Activated gamma-delta T cell (primary cell): ENCODE data around the gene CUEDC2.

Experiments used
- DNase-seq: peaks from one replicate; lab custom pipeline; 2025; lab: John Stamatoyannopoulos, UW

The CUEDC2 gene

DNA sequence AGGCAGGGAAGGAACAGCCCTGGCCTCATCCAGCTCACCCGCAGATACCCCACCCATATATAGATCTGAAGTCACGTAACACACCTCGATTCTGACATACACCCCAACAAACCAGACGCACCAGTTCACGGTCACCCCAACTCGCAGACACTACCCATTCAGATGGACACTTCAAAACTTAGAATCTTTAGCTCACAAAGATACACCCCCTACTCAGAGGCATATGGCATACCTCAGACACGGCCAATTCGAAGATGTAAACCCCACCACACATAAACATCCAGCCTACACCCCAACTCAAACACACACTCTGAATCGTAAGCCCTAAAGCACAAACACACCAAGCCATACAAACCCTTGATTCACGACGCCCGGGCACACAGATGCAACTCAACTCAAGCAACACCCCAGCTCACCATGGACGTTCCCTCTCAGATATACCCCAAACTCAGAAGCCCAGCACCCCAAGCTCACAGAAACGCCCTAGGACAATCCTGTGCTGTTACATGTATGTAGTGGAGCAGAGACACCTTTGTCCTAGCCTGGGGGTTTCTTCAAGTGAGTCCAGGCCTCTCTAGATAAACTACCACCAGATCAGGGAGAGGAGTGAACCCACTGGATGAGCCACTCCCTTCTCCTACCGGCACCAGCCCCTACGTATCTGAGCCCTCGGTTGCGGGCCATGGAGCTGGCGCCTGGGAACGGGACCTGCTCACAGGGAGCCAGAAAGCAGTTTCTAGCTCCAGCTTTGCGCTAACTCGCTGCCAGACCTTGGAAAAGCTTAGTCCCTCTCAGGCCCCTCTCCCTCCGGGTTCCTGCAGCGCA lies 22.6 kb downstream of the CUEDC2 start:
- no peak for DNase-seq

DNA sequence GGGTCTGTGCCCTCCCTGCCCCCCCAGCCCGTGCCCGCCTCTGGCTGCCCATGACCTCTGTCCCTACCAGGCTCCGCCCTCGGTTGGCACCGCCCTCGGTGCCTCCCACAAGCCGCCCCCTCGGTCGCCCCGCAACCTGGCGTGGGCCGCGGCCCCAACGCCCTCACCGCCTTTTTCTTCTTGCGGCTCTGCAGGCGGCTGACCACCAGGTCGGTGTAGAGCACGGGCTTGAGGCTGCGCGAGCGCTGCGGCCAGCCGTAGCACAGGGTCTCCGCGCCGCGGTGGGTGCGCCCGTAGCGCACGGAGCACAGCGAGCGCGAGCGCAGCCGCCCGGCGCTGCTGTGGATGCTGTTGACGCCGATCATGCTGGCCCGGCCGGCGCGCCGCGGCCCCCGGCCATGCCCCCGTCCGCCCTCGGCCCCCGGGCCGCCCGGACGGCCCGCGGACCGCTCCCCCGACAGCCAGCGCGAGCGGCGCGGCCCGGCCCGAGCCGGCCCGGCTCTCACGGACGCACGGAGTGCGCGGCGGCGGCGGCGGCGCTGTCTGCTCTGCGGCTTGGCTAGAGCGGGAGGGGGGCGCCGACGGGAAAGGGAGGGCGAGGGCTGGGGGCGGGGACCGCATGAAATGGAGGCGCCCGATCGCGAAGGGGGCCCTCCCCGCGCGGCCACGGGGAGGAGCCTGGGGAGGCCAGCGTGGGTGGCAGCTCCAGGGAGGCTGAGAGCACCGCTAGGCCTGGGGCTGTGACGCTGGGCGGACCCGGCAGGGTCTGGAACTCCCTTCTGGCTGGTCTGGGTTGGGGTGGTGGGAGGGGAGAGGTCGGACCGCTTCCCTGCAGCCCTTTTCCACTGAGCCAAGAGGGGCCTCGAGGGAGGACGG lies 23.4 kb downstream of the CUEDC2 start:
- DNase-seq: peak; percentile 47

DNA sequence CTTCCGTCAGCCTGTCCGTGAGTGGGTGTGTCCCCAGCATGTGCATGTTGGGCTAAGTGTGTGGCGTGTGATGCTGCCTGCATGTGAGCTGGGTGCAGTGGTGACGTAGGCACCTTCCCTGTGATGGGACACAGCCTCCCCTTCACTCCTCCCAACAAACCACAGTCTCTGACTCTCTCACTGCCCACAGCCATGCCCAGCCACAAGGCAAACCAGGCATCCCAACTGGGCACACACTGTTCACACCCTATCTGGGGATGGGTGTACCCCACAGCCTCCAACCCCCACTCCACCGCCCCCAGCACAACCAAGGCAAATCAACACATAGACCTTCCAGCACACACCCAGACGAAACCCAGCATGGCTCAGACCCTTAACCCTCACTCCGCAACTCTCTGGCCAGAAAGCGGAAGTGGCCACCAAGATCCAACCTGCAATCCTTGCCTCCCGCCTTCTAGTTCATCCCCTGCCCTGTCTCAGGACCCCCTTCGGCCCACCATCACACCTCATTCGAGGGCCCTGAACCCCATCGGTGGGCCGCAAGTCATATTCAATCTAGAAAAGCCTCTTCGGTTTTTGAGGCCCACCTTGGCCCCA lies 24.1 kb downstream of the CUEDC2 start:
- DNase-seq: no peak

DNA sequence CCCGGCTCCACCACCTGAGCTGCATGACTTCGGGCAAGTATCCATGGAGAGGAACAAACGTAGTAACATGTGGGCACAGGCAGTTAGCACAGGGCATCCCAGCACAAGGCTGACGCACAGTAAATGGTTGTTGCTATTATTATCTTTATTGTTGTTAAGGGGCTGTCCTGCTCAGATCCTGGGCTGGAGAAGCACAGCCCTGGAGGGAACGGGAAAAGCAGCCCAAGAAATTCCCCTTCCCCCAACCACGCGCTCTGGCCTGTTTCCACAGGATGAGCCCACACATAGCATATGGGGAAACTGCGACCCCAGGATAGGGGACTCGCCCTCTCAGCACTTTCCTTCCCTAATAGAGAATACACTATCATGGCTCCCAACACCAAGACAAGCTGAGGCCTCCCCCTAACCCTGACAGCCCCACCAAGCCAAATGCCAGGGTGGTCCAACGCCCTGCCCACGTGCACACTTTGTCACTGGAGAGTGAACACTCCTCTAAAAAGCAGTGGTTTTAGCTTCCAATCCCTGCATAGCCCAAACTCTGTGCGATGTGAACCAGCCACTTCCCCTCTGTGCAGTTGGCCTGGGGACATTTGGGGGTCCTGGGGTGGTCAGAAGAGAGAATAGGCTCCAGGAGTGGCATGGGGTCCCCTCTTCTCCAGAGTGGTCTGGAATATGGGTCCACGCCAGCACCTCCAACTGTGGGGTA lies 24.8 kb downstream of the CUEDC2 start:
- no peak for DNase-seq

DNA sequence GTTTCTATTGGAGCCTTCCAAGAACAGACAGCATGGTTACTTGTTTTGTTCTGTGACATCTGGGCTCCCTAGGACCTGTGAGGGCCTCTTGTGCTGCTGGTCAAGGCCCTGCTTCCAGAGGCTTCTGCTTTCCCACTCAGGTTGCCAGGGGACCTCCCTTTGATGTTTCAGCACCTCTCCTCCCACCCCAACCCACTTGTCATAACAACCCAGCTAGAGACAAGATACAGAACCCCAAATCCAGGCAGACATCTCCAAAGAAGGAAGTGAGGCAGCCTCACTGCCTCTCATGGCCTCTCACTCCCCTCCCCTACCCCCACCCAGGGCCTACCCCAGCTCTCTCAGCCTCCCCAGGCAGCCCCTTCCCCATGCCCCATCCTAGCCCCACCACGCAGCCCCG lies 25.6 kb downstream of the CUEDC2 start:
- no peak for DNase-seq

DNA sequence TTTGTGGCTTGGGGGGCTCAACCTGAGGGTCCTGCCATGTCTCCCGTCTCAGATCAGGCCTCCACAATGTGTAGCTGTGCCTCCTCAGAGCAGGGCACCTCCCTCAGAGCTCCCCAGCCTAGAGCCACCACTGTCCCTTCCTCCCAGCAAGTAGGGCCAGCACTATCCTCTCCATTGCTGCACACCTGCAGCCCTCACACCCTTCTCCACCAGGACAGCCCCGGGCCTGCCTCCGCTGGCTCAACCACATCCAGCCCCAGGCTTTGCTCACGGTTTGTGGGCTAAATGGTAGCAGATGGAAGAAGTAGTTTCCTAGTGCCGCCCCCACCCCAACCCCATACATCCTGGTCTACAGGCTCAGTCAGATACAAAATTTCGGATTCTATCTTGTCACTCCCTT lies 26.7 kb downstream of the CUEDC2 start:
- DNase-seq: no peak

DNA sequence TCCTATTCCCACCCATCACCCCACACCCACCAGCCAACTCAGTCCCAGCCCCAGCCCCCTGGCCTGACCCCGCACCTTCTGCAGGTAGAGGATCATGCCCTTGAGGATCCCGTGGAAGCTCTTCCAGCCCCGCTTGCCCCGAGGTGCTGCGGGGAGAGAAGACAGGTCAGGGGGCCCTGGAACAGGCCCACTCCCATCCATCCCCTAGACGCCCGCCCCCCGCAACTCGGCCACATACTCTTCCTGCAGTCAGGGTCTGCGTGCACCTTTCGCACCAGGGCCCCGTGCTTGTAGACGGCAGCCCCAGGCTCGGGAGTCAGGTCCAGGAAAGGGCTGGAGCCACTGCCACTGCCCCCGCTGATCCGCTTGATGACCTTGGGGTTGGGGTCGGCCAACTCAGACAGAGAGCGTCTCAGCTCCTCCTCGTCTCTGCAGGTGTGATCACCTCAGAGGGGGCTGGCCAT lies 27.2 kb downstream of the CUEDC2 start:
- no peak for DNase-seq

DNA sequence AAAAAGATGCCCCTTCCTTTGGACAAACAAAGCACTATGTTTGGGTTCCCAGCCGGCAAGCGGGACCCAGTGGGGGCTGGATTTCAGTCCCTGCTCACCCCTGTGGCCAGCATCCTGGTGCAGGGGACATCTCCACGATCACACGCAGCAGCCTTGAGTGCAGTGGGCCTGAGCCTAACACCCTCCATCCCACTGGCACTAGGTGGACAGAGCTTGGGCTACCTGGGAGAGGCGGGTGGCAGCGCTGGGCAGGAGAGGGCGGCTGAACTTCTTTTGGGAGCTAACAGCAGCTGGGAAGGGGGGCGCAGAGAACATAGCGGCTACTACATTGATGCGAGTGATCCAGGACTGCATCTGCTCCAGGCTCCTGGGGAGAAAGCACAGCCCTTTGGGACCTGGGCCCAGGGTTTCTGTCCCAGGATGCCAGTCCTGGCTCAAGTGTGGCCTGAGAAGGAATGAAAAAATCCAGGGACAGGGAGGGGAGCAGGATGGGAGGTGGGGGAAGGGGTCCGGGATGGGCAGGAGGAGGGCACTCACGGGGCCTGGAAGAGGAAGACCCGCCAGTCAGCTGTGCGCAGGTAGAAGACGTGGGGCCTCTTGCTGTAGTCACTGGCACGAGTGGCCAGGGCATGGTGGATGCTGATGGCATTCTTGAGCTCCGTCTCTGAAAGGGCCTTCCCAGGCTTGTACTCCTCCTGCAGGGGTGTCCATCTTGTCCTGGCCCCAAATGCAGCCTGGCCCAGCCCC lies 27.8 kb downstream of the CUEDC2 start:
- DNase-seq: no peak

DNA sequence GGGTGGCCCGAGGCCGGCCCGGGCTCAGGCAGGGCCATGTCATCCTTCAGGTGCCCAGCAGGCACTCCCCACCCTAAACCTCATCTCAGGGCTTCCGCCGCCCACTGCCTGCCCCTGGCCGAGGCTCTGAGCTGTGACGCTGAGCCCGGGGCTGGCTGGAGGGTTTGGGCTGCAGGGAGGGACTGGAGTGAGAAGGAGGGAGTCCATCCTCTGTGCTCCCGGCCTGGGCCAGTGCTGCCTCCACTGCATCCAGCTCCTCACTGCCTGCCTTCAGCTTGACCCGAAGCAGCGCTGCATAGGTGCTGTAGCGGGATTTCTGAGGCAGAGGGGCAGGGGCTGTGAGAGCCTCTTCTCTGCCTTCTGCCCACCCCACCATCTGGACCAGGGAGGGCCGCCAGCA lies 29.3 kb downstream of the CUEDC2 start:
- no peak for DNase-seq

DNA sequence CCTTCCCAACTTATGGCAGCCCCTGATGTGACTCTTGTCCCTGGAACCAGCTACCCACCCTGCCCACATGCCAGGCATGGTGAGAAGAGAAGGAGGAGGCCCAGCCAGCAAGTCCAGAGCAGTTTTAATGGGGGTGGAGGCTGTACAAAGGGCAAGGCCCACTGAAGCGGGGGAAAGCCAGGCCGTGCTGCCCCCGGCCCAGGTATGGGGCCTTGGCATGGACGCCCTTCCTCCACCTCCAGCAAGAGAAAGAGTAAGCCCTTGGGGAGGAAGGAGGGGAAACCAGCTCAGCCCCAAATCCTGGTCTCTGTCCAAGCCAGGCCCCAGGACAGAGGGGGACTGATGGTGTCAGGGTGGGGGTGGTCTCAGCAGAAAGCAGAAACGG lies 29.9 kb downstream of the CUEDC2 start:
- DNase-seq: no peak

DNA sequence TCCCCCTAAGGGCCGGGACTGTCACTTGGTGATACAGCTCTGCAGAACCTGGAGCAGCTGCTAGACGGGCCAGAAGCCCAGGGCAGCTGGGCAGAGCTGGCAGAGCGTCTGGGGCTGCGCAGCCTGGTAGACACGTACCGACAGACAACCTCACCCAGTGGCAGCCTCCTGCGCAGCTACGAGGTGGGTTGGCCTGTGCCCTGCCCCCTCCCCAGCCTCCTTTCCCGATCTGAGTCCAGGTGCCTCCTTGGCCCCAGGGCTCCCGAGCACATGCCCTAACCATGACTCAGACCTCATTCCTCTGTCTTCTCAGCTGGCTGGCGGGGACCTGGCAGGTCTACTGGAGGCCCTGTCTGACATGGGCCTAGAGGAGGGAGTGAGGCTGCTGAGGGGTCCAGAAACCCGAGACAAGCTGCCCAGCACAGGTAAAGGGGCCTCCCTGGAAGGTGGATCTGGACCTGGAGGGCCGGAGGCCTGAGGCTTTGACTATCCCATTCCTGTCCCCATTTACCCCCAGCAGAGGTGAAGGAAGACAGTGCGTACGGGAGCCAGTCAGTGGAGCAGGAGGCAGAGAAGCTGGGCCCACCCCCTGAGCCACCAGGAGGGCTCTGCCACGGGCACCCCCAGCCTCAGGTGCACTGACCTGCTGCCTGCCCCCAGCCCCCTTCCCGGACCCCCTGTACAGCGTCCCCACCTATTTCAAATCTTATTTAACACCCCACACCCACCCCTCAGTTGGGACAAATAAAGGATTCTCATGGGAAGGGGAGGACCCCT lies 30.5 kb downstream of the CUEDC2 start:
- no peak for DNase-seq

DNA sequence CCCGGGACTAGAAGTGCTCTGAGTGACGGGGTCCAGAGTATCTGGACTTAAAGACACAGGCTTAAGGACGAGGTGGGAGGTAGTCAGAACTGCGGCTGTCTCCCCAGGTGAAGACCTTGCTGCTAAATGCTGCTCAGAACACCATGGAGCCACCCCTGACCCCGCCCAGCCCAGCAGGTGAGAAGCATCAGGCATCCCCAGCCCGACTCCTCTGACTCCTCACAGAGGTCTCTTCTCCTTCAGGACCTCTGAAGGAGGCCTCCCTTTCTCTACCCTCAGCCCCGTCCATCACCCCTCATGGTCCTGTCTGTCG lies 31.1 kb downstream of the CUEDC2 start:
- no peak for DNase-seq

DNA sequence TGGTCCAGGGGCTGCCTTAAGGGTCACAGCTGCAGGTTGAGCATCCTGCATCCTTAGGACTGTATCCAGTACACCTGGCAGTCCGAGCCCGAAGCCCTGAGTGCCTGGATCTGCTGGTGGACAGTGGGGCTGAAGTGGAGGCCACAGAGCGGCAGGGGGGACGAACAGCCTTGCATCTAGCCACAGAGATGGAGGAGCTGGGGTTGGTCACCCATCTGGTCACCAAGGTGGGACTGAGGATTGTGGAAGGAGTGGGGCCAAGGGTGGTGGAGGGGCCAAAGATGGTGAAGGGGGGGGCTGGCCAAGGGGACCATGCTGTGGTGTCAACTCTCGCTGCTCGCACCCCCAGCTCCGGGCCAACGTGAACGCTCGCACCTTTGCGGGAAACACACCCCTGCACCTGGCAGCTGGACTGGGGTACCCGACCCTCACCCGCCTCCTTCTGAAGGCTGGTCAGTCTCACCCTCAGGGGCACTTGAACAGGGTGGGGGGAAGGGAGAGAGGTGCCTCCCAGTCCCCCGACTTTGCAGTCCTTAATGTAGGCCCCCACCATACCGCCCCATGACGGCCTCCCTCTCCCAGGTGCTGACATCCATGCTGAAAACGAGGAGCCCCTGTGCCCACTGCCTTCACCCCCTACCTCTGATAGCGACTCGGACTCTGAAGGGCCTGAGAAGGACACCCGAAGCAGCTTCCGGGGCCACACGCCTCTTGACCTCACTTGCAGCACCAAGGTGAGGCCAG lies 31.6 kb downstream of the CUEDC2 start:
- no peak for DNase-seq

DNA sequence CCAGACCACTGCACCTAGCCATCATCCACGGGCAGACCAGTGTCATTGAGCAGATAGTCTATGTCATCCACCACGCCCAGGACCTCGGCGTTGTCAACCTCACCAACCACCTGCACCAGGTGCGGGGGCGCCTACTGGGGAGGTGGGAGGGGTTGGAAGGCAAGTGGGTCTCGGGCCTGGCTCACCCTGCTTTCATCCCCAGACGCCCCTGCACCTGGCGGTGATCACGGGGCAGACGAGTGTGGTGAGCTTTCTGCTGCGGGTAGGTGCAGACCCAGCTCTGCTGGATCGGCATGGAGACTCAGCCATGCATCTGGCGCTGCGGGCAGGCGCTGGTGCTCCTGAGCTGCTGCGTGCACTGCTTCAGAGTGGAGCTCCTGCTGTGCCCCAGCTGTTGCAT lies 32.3 kb downstream of the CUEDC2 start:
- no peak for DNase-seq

DNA sequence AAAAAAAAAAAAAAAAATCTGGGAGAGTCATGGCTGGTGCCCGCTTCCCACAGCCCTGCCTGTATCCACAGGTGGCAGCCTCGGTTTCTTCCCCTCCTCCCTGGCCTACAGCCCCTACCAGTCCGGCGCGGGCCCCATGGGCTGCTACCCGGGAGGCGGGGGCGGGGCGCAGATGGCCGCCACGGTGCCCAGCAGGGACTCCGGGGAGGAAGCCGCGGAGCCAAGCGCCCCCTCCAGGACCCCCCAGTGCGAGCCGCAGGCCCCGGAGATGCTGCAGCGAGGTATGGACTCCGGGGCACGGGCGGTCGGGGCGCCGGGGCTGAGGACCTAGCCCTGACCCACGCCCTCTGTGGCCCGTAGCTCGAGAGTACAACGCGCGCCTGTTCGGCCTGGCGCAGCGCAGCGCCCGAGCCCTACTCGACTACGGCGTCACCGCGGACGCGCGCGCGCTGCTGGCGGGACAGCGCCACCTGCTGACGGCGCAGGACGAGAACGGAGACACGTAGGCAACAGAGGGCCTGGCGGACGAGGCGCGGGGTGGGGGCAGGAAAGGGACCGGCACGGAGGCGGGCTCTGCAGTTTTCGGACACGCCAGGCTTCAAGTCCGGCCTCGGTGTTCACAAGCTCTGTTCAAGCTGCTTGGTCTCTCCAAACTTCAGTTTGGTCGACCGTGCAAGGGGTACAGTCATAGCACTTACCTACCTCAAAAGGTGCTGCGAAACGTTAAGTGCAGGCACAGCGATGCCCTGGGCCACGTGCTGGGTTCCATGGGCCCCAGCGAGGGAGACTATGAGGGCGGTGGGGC lies 33.0 kb downstream of the CUEDC2 start:
- DNase-seq: peak; percentile 82

DNA sequence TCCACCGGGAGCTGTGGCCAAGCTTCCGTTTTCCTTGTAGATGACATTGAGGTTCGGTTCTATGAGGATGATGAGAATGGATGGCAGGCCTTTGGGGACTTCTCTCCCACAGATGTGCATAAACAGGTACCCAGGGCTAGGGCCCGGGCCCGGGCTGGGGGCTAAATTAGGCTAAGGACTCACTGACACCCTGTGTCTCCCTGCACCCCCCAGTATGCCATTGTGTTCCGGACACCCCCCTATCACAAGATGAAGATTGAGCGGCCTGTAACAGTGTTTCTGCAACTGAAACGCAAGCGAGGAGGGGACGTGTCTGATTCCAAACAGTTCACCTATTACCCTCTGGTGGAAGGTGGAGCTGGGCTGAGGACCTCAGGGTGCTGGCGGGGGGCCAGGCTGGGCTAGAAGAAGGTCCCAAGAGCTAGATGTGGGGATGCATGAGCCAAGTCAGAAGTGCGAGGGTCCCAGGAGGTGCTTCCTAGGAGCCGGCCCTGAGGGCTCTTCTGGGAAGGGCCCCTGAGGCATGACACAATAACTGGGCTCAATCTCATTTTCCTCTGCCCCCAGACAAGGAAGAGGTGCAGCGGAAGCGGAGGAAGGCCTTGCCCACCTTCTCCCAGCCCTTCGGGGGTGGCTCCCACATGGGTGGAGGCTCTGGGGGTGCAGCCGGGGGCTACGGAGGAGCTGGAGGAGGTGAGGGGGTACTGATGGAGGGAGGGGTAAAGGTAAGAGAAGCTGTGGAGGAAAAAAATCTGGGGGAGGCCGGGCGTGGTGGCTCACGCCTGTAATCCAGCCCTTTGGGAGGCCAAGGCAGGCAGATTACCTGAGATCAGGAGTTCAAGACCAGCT lies 34.0 kb downstream of the CUEDC2 start:
- no peak for DNase-seq

DNA sequence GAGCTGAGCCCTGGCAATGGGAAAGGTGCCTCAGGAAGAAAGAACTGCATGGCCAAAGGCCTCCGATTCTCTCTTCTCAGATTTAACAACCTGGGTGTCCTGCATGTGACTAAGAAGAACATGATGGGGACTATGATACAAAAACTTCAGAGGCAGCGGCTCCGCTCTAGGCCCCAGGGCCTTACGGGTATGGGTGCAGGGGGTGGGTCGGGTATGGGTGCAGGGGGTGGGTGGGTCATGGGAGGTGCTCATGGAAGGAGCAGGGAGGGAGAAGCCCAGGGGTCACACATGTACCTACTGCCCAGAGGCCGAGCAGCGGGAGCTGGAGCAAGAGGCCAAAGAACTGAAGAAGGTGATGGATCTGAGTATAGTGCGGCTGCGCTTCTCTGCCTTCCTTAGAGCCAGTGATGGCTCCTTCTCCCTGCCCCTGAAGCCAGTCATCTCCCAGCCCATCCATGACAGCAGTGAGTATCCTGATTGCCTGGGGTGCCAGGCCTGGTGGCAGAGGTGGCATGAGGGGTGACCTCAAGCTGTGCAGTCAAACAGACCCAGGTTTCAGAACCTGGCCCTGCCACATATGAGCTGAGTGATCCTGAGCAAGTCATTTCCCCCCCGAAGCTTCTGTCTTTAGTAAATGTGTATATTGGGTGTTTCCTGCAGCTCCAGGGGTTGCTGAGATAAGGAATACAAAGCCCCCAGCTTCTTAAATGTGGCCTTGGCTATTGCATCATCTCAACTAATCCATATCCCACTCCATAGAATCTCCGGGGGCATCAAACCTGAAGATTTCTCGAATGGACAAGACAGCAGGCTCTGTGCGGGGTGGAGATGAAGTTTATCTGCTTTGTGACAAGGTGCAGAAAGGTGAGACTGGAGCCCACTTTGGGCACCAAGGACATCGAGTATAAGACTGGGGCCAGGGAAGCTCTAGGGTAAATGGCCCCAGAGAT lies 34.9 kb downstream of the CUEDC2 start:
- DNase-seq: no peak
